CD14-positive monocyte (primary cell): Measurements from ENCODE around the gene CNOT8. TPM values are rescaled to one million over a fixed set of nuclear protein-coding genes. Genes with fewer than 3 reads are reported as not detected.

ENCODE experiments used
- DNase-seq, 3 donors: peaks; one replicate each; pipeline ENCODE4 v3.0.0-alpha.2; 2011 to 2022
- H2AFZ ChIP-seq: 2 replicates; pipeline ENCODE4 v1.6.0; 2012; ENCODE audit warnings: mild to moderate bottlenecking, low read depth, low read length, inconsistent platforms; ENCODE audit not compliant: insufficient read depth, poor library complexity, severe bottlenecking
- H3K27ac ChIP-seq, 2 donors: 1 replicate in 1 of 2; 2 replicates in 1 of 2; pipeline ENCODE4 v1.5.1; 2012 to 2013; ENCODE audit warnings: low read length in 2 of 2, control low read depth in 1 of 2, inconsistent platforms in 1 of 2, low read depth in 1 of 2, mild to moderate bottlenecking in 1 of 2
- H3K27me3 ChIP-seq, 2 donors: one replicate each; pipeline versions ENCODE4 v1.6.0 to v1.6.1; 2011 to 2013; ENCODE audit warnings: low read length in 2 of 2; ENCODE audit not compliant: control insufficient read depth in 2 of 2, insufficient read depth in 2 of 2
- H3K36me3 ChIP-seq, 2 donors: replicated peaks in 1 of 2; 1 replicate in 1 of 2; 2 replicates in 1 of 2; pipeline versions ENCODE4 v1.5.1 to v1.6.1; 2012 to 2013; ENCODE audit warnings: low read length in 2 of 2, control low read depth in 1 of 2, inconsistent platforms in 1 of 2, mild to moderate bottlenecking in 1 of 2; ENCODE audit not compliant: insufficient read depth in 2 of 2, control insufficient read depth in 1 of 2
- H3K4me1 ChIP-seq, 2 donors: 1 replicate in 1 of 2; 2 replicates in 1 of 2; pipeline versions ENCODE4 v1.5.1 to v1.6.1; 2012 to 2013; ENCODE audit warnings: low read length in 2 of 2, control low read depth in 1 of 2, inconsistent platforms in 1 of 2, mild to moderate bottlenecking in 1 of 2, moderate library complexity in 1 of 2; ENCODE audit not compliant: insufficient read depth in 2 of 2, control insufficient read depth in 1 of 2
- H3K4me2 ChIP-seq: replicated peaks from 2 replicates; pipeline ENCODE3; 2012; ENCODE audit warnings: low read length, moderate library complexity, mild to moderate bottlenecking; ENCODE audit not compliant: poor library complexity, severe bottlenecking; ENCODE audit errors: extremely low read depth
- H3K4me3 ChIP-seq, 3 experiments: fragments of 200-600 bp in 1 of 3; sonication (generic) in 1 of 3; replicated peaks in 1 of 3; 1 replicate in 2 of 3; 2 replicates in 1 of 3; pipeline ENCODE4 v1.5.1; 2011 to 2013; ENCODE audit warnings: low read length in 3 of 3, mild to moderate bottlenecking in 3 of 3, control low read depth in 2 of 3, low read depth in 2 of 3, inconsistent platforms in 1 of 3, moderate library complexity in 1 of 3
- H3K79me2 ChIP-seq: 2 replicates; pipeline ENCODE4 v1.6.0; 2012; ENCODE audit warnings: mild to moderate bottlenecking, control low read depth, inconsistent platforms, low read length, moderate library complexity; ENCODE audit not compliant: insufficient read depth
- H3K9ac ChIP-seq: 2 replicates; pipeline ENCODE4 v1.6.0; 2017; ENCODE audit warnings: low read length, mild to moderate bottlenecking; ENCODE audit not compliant: insufficient read depth, poor library complexity, severe bottlenecking
- H3K9me3 ChIP-seq, 2 donors: replicated peaks in 1 of 2; 1 replicate in 1 of 2; 2 replicates in 1 of 2; pipeline versions ENCODE4 v1.5.1 to v1.6.1; 2012 to 2013; ENCODE audit warnings: low read length in 2 of 2, control low read depth in 1 of 2; ENCODE audit not compliant: control insufficient read depth in 1 of 2, insufficient read depth in 1 of 2
- H4K20me1 ChIP-seq: 2 replicates; pipeline ENCODE4 v1.6.0; 2012; ENCODE audit warnings: mild to moderate bottlenecking, low read length, control low read depth, moderate library complexity; ENCODE audit not compliant: insufficient read depth
- H3K27ac Mint-ChIP-seq, 7 donors: one replicate each; pipeline ENCODE4 v1.8.0; 2020; ENCODE audit warnings: mild to moderate bottlenecking in 7 of 7, mixed read lengths in 7 of 7, moderate library complexity in 6 of 7, inconsistent platforms in 2 of 7
- H3K27me3 Mint-ChIP-seq, 3 donors: one replicate each; pipeline ENCODE4 v1.8.0; 2021 to 2022; ENCODE audit warnings: low read depth in 3 of 3, mild to moderate bottlenecking in 3 of 3, mixed read lengths in 3 of 3, moderate library complexity in 3 of 3, inconsistent platforms in 1 of 3
- H3K36me3 Mint-ChIP-seq, 2 donors: one replicate each; pipeline ENCODE4 v1.8.0; 2020; ENCODE audit warnings: mixed read lengths in 2 of 2, inconsistent platforms in 1 of 2, mild to moderate bottlenecking in 1 of 2
- H3K4me1 Mint-ChIP-seq: one replicate; pipeline ENCODE4 v1.8.0; 2020; ENCODE audit warnings: mild to moderate bottlenecking, mixed read lengths
- H3K4me3 Mint-ChIP-seq, 2 donors: one replicate each; pipeline ENCODE4 v1.8.0; 2020; ENCODE audit warnings: mild to moderate bottlenecking in 2 of 2, mixed read lengths in 2 of 2, moderate library complexity in 1 of 2
- H3K9me3 Mint-ChIP-seq, 7 donors: one replicate each; pipeline ENCODE4 v1.8.0; 2020 to 2022; ENCODE audit warnings: mixed read lengths in 7 of 7, mild to moderate bottlenecking in 6 of 7, moderate library complexity in 6 of 7, inconsistent platforms in 2 of 7
- WGBS: methylation state at CpG from one replicate; pipeline ENCODE4 v1.1.5; 2013; ENCODE audit warnings: missing lambda C conversion rate; ENCODE audit not compliant: insufficient coverage; 5-methylcytosine and 5-hydroxymethylcytosine counted together
- intact Hi-C, 2 donors: fragments of 100-400 bp; cut with micrococcal nuclease; formaldehyde crosslinking; loops; one replicate each; pipeline versions ENCODE4 v1.15.0 to v1.15.1; 2023
- polyA plus RNA-seq, 3 donors: library from polyadenylated mRNA; depleted of rRNA in 1 of 3; unstranded in 2 of 3; stranded (reverse) in 1 of 3; fragments of 300-500 nt in 2 of 3; fragments of >200 nt in 1 of 3; fragmentation: Illumina TruSeq in 2 of 3; gene quantifications; 1 replicate in 2 of 3; 2 replicates in 1 of 3; pipeline ENCODE4 v1.2.3, GENCODE V29; 2012 to 2021
- small RNA-seq: library from RNA; depleted of rRNA; stranded (forward); fragments of <200 nt; gene quantifications from one replicate; pipeline ENCODE3, GENCODE V24; 2012; ENCODE audit warnings: low read depth; ENCODE audit not compliant: insufficient read length
- TF ChIP-seq, protein P1 (sequence below): fragments of 200-600 bp; IDR thresholded peaks from one replicate; pipeline ENCODE4 v1.8.0; 2022; ENCODE audit warnings: antibody characterized with exemption, mild to moderate bottlenecking

Gene CNOT8
- polyA plus RNA-seq, 3 donors: 98.7 to 160 (median 147) TPM

DNA sequence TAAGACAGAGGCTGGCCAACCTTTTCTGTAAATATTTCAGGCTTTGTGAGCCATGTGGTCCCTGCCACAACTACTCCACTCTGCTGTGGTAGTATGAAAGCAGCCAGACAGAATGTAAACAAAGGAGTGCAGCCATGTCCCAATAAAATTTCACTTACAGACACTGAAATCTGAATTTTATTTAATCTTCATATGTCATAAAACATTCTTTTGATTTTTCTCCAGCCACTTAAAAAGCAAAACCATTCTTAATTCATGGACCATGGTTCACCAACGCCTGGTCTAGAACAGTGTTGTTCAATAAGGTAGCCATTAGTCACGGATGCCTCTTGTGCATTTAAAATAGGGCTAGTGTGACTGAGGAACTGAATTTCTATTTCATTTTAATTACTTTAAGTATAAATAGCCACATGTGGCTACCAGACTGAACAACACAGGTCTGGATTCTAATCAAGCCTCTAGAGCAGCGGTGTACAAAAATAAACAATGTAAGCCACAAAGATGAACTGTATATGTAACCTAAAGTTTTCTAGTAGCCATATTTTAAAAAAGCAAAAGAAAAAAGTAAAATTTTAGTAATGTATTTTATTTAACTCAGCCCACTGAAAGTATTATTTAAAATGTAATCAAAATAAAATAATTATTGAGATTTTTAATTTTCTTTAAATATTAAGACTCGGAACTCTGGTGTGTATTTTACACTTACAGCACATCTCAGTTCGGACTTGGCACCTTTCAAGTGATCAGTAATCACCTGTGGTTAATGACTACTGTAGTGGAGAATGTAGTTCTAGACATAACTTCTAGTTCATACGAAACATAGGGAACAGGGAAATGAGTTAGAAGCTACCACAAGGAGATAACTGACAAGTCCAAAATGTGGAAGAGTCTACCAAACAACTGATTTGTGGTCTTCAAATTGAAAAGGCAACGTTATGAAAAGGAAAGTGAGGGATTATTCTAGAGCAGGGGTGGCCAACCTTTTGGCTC lies 65.3 kb downstream of the CNOT8 start:
- no peaks in the 10 kb centered on the region for H3K27me3 Mint-ChIP-seq
- H3K27ac Mint-ChIP-seq: no peak overlapping the region
- intact Hi-C loops: no loop called here
- Histone ChIP-seq H3K9ac (no peak overlapping the region), H3K27me3 (no peaks in the 10 kb centered on the region), H3K4me3 (no peak overlapping the region), H3K79me2 (no peaks in the 10 kb centered on the region), H4K20me1 (no peaks in the 10 kb centered on the region), H3K4me1 (no peaks in the 10 kb centered on the region), H3K36me3 (peaks cover 77 to 88% of the 10 kb centered on the region in 2 donors), H2AFZ (no peak overlapping the region), H3K27ac (no peak overlapping the region), H3K9me3 (no peaks in the 10 kb centered on the region), H3K4me2 (no peak overlapping the region)
- no peak overlapping the region for H3K4me3 Mint-ChIP-seq
- TF ChIP-seq, protein P1, sequence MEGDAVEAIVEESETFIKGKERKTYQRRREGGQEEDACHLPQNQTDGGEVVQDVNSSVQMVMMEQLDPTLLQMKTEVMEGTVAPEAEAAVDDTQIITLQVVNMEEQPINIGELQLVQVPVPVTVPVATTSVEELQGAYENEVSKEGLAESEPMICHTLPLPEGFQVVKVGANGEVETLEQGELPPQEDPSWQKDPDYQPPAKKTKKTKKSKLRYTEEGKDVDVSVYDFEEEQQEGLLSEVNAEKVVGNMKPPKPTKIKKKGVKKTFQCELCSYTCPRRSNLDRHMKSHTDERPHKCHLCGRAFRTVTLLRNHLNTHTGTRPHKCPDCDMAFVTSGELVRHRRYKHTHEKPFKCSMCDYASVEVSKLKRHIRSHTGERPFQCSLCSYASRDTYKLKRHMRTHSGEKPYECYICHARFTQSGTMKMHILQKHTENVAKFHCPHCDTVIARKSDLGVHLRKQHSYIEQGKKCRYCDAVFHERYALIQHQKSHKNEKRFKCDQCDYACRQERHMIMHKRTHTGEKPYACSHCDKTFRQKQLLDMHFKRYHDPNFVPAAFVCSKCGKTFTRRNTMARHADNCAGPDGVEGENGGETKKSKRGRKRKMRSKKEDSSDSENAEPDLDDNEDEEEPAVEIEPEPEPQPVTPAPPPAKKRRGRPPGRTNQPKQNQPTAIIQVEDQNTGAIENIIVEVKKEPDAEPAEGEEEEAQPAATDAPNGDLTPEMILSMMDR: no peak
- DNase-seq: no peak
- no peaks in the 10 kb centered on the region for H3K4me1 Mint-ChIP-seq
- peaks cover 74 to 81% of the 10 kb centered on the region in 2 donors for H3K36me3 Mint-ChIP-seq
- no peaks in the 10 kb centered on the region for H3K9me3 Mint-ChIP-seq
- 100% methylated on average over 2 of the region's 7 CpGs for WGBS

Small RNA genes lying within 50 kb of the gene (small RNA-seq; reads per million reads assigned to genes)
- not detected for gene MIR378H

Other genes with a start within 250 kb of the CNOT8 start
- gene LARP1, start 103.2 kb upstream of the CNOT8 start, polyA plus RNA-seq: 10 to 100 TPM in 1 of 3 donors, 1 to 10 TPM in 2; 4.7 to 55.0 (median 5.8) TPM
- gene FAXDC2, start 8.0 kb upstream of the CNOT8 start, polyA plus RNA-seq: 1 to 10 TPM in 1 of 3 donors, under 1 TPM in 2; 0.30 to 1.4 (median 0.60) TPM
- gene GEMIN5, start 79.6 kb downstream of the CNOT8 start, polyA plus RNA-seq: 1 to 10 TPM; 2.0 to 3.8 (median 2.2) TPM
- 10 to 100 TPM; 11.6 to 66.1 (median 56.7) TPM for gene MRPL22, start 82.4 kb downstream of the CNOT8 start, polyA plus RNA-seq
- under 1 TPM in 1 of 3 donors, not detected in 2; 0.01 TPM for gene KIF4B, start 155.1 kb downstream of the CNOT8 start, polyA plus RNA-seq